EL (cell line): ENCODE measurements around the gene CLRN3.

Source experiments
- DNase-seq: peaks from one replicate; pipeline ENCODE4 v3.0.0-alpha.2; 2016

The CLRN3 gene

GRCh38 chr10:127894146-127894545, 1.4 kb upstream of the CLRN3 start:
- no peak for DNase-seq

GRCh38 chr10:127890832-127891334, 1.9 kb downstream of the CLRN3 start:
- no peak for DNase-seq

- no peak for DNase-seq
Observed at GRCh38 chr10:127890216-127890615, 2.5 kb downstream of the CLRN3 start.

GRCh38 chr10:127889605-127890195, 3.0 kb downstream of the CLRN3 start:
- DNase-seq, result peak; percentile 56

- DNase-seq, result no peak
Observed at GRCh38 chr10:127888521-127889312, 4.0 kb downstream of the CLRN3 start.

- no peak for DNase-seq
Observed at GRCh38 chr10:127887541-127888415, 5.0 kb downstream of the CLRN3 start.

- no peak for DNase-seq
Observed at GRCh38 chr10:127886371-127887051, 6.2 kb downstream of the CLRN3 start.

GRCh38 chr10:127884501-127884900, 8.2 kb downstream of the CLRN3 start:
- DNase-seq, result no peak

- no peak for DNase-seq
Observed at GRCh38 chr10:127883516-127883915, 9.2 kb downstream of the CLRN3 start.

GRCh38 chr10:127882801-127883459, 9.8 kb downstream of the CLRN3 start:
- DNase-seq, result no peak

GRCh38 chr10:127882391-127882790, 10.3 kb downstream of the CLRN3 start:
- no peak for DNase-seq

GRCh38 chr10:127881262-127881661, 11.5 kb downstream of the CLRN3 start:
- no peak for DNase-seq

GRCh38 chr10:127880557-127880956, 12.2 kb downstream of the CLRN3 start:
- no peak for DNase-seq

GRCh38 chr10:127878475-127879055, 14.2 kb downstream of the CLRN3 start:
- DNase-seq, result no peak

- peak; percentile 9 for DNase-seq
Observed at GRCh38 chr10:127877699-127878098, 15.0 kb downstream of the CLRN3 start.

GRCh38 chr10:127877116-127877515, 15.6 kb downstream of the CLRN3 start:
- no peak for DNase-seq

- no peak for DNase-seq
Observed at GRCh38 chr10:127875916-127876315, 16.8 kb downstream of the CLRN3 start.

GRCh38 chr10:127875449-127875765, 17.3 kb downstream of the CLRN3 start:
- DNase-seq, result no peak

- DNase-seq, result no peak
Observed at GRCh38 chr10:127874671-127875448, 17.9 kb downstream of the CLRN3 start.

GRCh38 chr10:127873901-127874470, 18.8 kb downstream of the CLRN3 start:
- no peak for DNase-seq
